AG09319 (cell line): ENCODE data around the gene GSKIP.

Source experiments
- DNase-seq: peaks from one replicate; pipeline ENCODE4 v3.0.0-alpha.2; 2010; ENCODE audit warnings: low read depth; ENCODE audit errors: extremely low read depth
- TF ChIP-seq, protein P1 (sequence below): IDR thresholded peaks from 2 replicates; pipeline ENCODE4 v1.5.1; 2011; ENCODE audit warnings: low read depth, mild to moderate bottlenecking, inconsistent platforms, low read length, moderate library complexity

The GSKIP gene

DNA sequence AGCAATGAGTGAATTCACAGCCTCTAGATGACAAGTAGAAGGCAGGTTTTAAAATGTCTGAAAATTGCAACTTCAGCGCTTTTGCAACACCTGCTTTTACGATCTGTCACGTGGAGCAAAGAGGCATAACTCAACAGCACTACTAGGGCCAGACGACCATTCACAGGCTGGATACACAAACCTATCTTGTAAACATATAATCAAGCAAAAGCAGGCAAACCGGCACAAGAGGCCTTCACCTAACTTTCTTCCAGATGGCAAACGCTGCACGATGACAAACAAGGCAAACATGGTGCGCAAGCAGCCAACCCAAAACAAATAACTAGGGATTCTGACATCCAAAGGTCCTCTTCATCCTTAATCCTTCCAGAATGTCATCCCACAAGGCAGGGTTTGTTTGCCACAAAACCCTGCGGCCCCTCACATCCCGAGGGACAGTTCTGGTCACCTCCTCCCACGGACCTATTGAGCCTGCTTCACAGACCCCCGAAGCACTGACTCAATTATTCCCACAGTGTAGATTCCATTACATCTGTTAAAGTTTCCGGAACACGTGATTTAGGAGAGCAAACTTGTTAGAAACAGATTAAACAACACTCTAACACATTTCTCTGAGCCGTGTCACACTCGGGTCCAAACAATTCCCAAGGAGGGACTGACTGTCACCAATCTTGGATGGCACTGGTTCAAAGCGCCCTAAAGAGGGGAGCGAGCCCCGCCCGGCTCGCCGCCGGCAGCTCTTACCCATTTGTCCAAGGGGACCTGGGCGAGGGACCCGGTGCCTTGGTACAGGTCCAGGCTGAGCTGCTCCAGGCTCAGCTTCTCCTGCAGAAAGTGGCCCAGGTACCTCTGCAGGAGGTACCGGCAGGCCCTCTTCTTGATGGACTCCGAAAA is 1.0 kb upstream of the GSKIP start:
- TF ChIP-seq, protein P1, sequence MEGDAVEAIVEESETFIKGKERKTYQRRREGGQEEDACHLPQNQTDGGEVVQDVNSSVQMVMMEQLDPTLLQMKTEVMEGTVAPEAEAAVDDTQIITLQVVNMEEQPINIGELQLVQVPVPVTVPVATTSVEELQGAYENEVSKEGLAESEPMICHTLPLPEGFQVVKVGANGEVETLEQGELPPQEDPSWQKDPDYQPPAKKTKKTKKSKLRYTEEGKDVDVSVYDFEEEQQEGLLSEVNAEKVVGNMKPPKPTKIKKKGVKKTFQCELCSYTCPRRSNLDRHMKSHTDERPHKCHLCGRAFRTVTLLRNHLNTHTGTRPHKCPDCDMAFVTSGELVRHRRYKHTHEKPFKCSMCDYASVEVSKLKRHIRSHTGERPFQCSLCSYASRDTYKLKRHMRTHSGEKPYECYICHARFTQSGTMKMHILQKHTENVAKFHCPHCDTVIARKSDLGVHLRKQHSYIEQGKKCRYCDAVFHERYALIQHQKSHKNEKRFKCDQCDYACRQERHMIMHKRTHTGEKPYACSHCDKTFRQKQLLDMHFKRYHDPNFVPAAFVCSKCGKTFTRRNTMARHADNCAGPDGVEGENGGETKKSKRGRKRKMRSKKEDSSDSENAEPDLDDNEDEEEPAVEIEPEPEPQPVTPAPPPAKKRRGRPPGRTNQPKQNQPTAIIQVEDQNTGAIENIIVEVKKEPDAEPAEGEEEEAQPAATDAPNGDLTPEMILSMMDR: no peak
- no peak for DNase-seq

DNA sequence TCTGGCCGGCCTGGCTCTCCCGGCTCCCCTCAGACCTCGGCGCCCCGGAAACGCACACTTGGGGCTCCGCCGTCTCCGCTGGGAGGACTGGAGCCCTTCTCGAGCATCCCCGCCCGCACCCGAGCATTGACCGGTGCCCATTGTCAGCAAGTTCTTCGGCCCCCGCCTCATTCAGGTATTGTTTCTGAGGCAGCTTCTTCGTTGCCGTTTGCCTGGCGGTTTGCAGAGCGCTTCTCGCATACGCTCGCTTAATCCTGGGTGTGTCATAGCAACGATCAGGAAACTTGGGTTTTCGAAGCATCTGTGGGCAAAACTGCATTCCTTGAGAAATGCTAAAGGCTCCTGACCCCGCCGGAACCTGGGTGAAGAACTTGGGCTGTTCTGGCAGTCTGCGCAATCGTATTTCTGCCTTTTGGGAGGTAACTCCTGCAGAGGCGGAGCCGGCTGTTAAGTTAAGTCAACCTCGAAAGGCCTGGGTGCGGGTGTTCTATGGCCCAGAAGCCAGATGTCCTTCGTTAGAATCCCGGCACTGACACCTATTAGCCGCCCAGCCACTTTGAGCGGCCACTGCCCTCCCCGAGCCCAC is 518 bp downstream of the GSKIP start:
- no peak for DNase-seq
- TF ChIP-seq, protein P1: no peak

DNA sequence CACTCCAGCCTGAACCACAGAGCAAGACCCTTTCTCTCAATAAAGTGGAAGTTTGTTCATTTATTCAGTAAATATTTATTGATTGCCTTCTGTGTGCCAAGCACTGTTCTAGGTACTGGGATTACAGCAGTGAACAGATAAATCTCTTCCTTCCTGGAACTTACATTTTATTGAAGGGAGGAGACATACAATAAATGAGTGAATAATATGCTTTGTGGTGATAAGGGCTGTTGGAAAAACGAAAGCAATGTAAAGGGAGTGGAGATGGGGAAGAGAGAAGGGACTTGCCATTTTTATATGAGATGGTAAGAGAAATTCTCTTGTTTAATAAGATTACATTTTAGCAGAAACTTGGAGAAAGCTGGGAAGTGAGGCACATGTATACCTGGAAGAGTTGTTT is 1.6 kb downstream of the GSKIP start:
- TF ChIP-seq, protein P1: no peak
- DNase-seq: no peak

DNA sequence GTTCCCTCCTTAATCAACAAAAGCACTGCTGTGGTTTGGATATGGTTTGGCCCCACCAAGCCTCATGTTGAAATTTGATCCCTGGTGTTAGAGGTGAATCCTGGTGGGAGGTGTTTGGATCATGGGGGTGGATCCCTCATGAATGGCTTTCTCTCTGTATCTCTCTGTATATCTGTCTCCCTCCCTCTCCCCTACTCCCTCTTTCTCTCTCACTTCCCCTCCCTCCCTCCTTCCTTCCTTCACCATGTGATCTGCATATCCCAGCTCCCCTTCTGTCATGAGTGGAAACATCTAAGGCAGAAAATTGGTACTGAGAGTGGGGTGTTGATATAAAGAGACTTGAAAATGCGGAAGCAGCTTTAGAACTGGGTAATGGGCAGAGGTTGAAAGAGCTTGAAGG is 5.2 kb downstream of the GSKIP start:
- no peak for DNase-seq
- TF ChIP-seq, protein P1: no peak

DNA sequence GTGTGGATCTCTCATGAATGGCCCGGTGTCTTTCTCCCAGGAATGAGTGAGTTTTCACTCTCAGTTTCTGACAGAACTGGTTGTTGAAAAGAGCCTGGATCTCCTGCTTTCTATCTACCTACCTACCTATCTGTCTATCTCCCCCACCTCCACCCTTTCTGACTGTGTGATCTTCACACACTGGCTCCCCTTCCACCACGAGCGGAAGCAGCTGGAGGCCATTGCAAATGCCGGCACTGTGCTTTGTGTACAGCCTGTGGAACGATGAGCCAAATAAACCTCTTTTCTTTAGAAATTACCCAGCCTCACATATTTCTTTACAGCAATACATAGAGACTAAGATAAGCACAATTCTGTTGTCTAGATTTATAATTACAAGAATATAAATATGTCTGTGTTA is 7.2 kb downstream of the GSKIP start:
- TF ChIP-seq, protein P1: no peak
- DNase-seq: no peak

DNA sequence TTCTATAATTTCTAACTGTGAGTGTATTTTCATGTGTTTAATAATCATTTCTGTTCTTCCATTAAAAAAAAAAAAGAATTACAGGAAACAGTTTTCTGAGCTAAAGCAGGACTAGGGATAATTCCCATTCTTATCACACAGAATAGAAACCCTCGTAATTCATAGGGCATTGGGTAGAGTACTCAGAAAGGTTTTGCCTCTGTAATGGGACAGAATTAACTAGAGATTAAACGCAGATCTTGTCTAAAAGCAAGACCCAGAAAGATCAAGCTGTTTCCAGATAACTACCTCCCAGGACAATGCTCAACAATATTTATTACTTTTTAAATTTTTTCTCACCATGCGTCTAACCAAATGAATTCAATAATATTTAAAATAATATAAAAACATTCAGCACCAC is 10.2 kb downstream of the GSKIP start:
- TF ChIP-seq, protein P1: no peak

DNA sequence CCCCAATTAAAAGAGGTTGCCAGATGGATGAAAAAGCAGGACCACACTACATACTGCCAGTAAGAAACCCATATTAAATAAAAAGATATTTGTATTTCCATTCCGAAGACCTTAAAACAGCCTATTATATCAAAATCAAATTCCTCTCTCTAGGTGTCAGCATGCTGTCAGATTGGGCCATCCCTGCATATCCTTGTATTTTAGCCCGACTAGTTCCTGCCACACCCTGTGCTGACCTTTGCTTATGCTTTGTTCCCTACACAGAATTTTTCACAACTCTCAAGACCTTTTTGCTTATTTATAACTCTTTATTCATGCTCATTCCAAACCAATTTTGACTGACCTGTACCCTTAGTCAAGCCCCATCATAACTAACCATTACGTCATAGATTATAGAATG is 12.8 kb downstream of the GSKIP start:
- TF ChIP-seq, protein P1: no peak
- no peak for DNase-seq

More for the DNA sequence above, 10.2 kb downstream of the GSKIP start:
- no peak for DNase-seq
